Ovary (tissue), 9 donors: Measurements from ENCODE around the gene MBP. TPM values are rescaled to one million over a fixed set of nuclear protein-coding genes. Genes with fewer than 3 reads are reported as not detected.

Experiments
- DNase-seq, 5 donors: peaks; one replicate each; pipeline ENCODE4 v3.0.0-alpha.2; 2019 to 2020
- H3K27ac ChIP-seq, 2 donors: fragments of 200-600 bp; one replicate each; pipeline versions ENCODE4 v1.5.1 to v1.8.0; 2019 to 2022
- H3K27me3 ChIP-seq: fragments of 200-600 bp; one replicate; pipeline ENCODE4 v1.8.0; 2022
- H3K36me3 ChIP-seq: fragments of 200-600 bp; sonication (generic); one replicate; pipeline ENCODE4 v1.5.1; 2019
- H3K4me1 ChIP-seq: one replicate; pipeline ENCODE4 v1.8.1; 2013; ENCODE audit warnings: mild to moderate bottlenecking, moderate library complexity; ENCODE audit not compliant: insufficient read depth
- H3K4me3 ChIP-seq: fragments of 200-600 bp; sonication (generic); one replicate; pipeline ENCODE4 v1.5.1; 2017
- H3K9me3 ChIP-seq, 2 donors: fragments of 200-600 bp in 1 of 2; sonication (generic) in 1 of 2; one replicate each; pipeline versions ENCODE4 v1.5.1 to v1.8.1; 2013 to 2019; ENCODE audit warnings: mild to moderate bottlenecking in 1 of 2, moderate library complexity in 1 of 2
- EP300 ChIP-seq: sonication (generic); formaldehyde crosslinking; IDR thresholded peaks from one replicate; pipeline ENCODE4 v1.6.1; 2017; ENCODE audit warnings: antibody characterized with exemption
- POLR2A ChIP-seq: fragments of 450-650 bp; IDR thresholded peaks from one replicate; pipeline ENCODE4 v1.6.1; 2017; ENCODE audit warnings: antibody characterized with exemption, mild to moderate bottlenecking, moderate library complexity
- WGBS, 3 donors: extraction: QIAGEN DNeasy Blood & Tissue Kit in 1 of 3; methylation state at CpG; one replicate each; pipeline versions ENCODE4 v1.1.5 to v1.1.7; 2013 to 2017; 5-methylcytosine and 5-hydroxymethylcytosine counted together
- intact Hi-C, 4 donors: fragments of 100-400 bp; cut with DNase I; formaldehyde crosslinking; loops; one replicate each; pipeline versions ENCODE4 v1.11.0 to v1.15.1; 2022 to 2023
- polyA plus RNA-seq, 2 donors: library from polyadenylated mRNA; stranded (reverse); fragments of 200-250 nt in 1 of 2; fragments of 350-450 nt in 1 of 2; fragmentation: Illumina TruSeq in 1 of 2; extraction: RNeasy Lipid Tissue Mini Kit (QIAGEN cat#74804) in 1 of 2; gene quantifications; one replicate each; pipeline ENCODE4 v1.2.3, GENCODE V29; 2013 to 2014
- total RNA-seq, 7 donors: library from RNA; depleted of rRNA in 2 of 7; stranded (reverse); fragments of >200 nt in 2 of 7; fragmentation: NEBNext Ultra II Directional in 3 of 7; extraction: Animal tissue kit (Norgen Biotek cat#: 25700) in 3 of 7; gene quantifications; one replicate each; pipeline versions ENCODE4 v1.1.0 to v1.2.4, GENCODE V29; 2016 to 2023
- TF ChIP-seq, protein P1 (sequence below), 3 donors: fragments of 450-650 bp in 2 of 3; fragments of 200-600 bp in 1 of 3; IDR thresholded peaks; one replicate each; pipeline versions ENCODE4 v1.5.1 to v1.8.0; 2016 to 2022; ENCODE audit warnings: antibody characterized with exemption in 3 of 3, mild to moderate bottlenecking in 1 of 3
- donor health status: DM: no; HTN: no; CAD: no; lungs with moderate emphysema.
- donor health status: DM: no; HTN: no; CAD: no.
- donor health status: Bipolar disorder and iron deficiency.
- donor health status: DM: yes; HTN: yes; CAD: no.
- donor health status: DM: no; HTN: no; CAD: no.
- donor health status: DM: yes; HTN: yes; CAD: no.

MBP gene
- total and polyA plus RNA-seq, 9 donors: 7.1 to 38.2 (median 23.2) TPM

DNA sequence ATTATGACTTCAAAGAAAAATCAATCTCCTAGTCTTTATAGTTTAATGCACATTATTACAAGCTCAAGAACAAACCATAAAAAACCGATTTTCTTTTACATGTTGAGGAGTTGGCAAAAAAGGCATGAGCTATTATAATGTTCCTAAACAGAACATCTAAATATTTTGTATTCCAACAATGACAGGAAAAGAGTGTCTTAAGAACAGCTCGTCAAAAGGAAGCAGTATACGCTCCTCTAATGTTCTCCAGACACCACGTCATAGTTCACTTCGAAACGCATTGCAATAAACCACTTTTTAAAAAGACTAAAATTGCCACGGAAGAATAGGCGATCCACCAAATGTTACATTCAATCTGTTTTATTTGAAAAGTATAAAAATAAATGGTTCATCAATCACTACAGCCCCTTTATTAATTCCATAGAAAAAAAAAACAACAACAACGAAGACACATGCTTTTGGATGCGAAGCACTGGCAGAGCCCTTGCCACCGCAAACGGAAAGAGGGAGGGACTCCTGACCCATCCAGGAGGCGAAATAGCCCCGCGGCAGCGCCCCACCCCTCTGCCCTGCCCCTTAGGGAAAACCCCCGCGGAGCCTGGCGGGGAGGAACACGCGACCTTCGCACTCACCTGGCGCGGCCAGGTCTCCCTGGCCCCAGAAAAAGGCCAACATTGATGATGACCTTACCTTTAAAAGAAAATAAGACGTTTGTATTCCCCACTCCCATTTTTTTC is 45.8 kb downstream of the MBP start:
- Histone ChIP-seq H3K27me3 (no peaks in the 10 kb centered on the region), H3K4me1 (peaks cover 6% of the 10 kb centered on the region), H3K36me3 (no peaks in the 10 kb centered on the region), H3K27ac (peak overlapping the region; percentile 43 to 71), H3K4me3 (peak overlapping the region; percentile 29), H3K9me3 (no peaks in the 10 kb centered on the region)
- peak in 2 of 5 donors; percentile 61 to 66 for DNase-seq
- intact Hi-C loops: no loop called here
- WGBS, 3 donors: 10 to 16% (median 15%) methylated on average over 25 of the region's 25 CpGs
- TF ChIP-seq POLR2A (no peak), EP300 (no peak)
- TF ChIP-seq, protein P1, sequence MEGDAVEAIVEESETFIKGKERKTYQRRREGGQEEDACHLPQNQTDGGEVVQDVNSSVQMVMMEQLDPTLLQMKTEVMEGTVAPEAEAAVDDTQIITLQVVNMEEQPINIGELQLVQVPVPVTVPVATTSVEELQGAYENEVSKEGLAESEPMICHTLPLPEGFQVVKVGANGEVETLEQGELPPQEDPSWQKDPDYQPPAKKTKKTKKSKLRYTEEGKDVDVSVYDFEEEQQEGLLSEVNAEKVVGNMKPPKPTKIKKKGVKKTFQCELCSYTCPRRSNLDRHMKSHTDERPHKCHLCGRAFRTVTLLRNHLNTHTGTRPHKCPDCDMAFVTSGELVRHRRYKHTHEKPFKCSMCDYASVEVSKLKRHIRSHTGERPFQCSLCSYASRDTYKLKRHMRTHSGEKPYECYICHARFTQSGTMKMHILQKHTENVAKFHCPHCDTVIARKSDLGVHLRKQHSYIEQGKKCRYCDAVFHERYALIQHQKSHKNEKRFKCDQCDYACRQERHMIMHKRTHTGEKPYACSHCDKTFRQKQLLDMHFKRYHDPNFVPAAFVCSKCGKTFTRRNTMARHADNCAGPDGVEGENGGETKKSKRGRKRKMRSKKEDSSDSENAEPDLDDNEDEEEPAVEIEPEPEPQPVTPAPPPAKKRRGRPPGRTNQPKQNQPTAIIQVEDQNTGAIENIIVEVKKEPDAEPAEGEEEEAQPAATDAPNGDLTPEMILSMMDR (IDR thresholded peaks at IDR 0.05): no peak

DNA sequence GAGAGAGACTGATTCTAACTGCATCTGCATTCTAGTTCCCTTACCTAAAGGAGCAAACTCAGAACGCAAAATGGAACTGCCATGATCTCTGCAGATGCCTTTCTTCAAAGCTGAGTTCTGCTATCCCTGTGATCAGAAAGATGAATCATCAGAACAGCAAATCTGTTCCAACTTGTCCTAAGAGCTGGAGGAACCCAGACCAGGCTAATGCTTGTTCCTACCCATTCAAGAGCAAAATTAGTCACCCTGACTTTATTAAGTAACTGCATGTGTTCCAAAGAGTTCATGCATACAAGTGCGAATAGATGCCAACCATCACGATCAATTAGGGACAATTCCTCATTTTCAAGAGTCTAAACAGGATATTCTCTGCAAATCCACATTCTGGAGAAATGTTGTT is 46.5 kb downstream of the MBP start:
- Histone ChIP-seq H3K27me3 (no peaks in the 10 kb centered on the region), H3K4me1 (peaks cover 6% of the 10 kb centered on the region), H3K27ac (no peak overlapping the region), H3K9me3 (no peaks in the 10 kb centered on the region), H3K4me3 (no peak overlapping the region), H3K36me3 (no peaks in the 10 kb centered on the region)
- DNase-seq: no peak
- WGBS, 3 donors: 70 to 84% (median 79%) methylated on average over 3 of the region's 3 CpGs
- intact Hi-C loops: no loop called here
- TF ChIP-seq EP300 (no peak), POLR2A (no peak)
- TF ChIP-seq, protein P1 (IDR thresholded peaks at IDR 0.05): no peak

DNA sequence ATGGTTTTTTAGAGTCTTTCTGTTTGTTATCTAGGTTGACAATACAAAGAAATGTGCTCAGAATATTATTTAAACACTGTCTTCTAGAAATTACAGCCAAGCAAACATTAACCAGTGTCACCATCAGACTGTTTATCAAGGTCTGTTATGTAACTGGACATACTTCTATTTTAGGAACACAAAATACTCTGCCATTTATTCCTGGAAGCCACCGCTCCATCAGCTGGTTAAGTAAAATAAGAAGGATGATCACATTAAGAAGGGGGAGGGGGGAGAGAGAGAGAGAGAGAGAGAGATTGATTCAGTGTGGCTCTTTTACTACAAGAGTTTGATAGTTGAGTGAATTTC is 47.9 kb downstream of the MBP start:
- H3K27ac ChIP-seq: no peak overlapping the region
- H3K4me1 ChIP-seq: peaks cover 6% of the 10 kb centered on the region
- WGBS, 3 donors: 13 to 23% (median 13%) methylated on average over 1 of the region's 1 CpG

DNA sequence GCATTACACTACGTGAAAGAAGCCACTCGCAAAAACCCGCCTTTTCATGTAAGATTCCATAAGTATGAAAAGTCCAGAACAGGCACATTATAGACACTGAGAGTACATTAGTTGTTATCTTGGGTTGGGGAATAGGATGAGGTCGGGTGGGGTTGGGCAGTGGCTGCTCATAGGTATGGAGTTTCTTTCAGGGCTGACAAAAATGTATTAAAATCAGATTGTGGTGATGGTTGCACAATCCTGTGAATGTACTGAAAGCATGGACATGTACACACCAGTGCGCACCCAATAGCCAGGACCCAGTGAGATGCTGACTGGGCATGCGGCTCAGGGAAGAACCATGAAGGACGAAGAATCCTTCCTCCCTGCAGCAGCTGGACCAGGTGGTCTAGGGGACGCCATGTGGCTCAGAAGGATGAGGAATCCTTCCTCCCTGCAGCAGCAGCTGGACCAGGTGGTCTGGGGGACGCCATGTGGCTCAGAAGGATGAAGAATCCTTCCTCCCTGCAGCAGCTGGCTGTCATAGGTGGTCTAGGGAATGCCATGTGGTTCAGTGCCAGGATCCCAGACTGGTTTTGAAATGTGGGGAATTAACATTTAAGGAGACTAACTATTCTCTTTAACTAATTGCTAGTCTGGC is 50.1 kb downstream of the MBP start:
- H3K4me3 ChIP-seq: no peak overlapping the region
- WGBS, 3 donors: 90 to 98% (median 96%) methylated on average over 9 of the region's 9 CpGs
- no peaks in the 10 kb centered on the region for H3K27me3 ChIP-seq
- no peak overlapping the region for H3K27ac ChIP-seq
- TF ChIP-seq EP300 (no peak), POLR2A (no peak)
- TF ChIP-seq, protein P1 (IDR thresholded peaks at IDR 0.05): no peak
- no peaks in the 10 kb centered on the region for H3K36me3 ChIP-seq
- peaks cover 6% of the 10 kb centered on the region for H3K4me1 ChIP-seq
- no peak for DNase-seq
- H3K9me3 ChIP-seq: no peaks in the 10 kb centered on the region
- intact Hi-C loops: no loop called here

More for the DNA sequence above, 47.9 kb downstream of the MBP start:
- DNase-seq: no peak
- no peaks in the 10 kb centered on the region for H3K9me3 ChIP-seq
- no peak overlapping the region for H3K4me3 ChIP-seq
- H3K27me3 ChIP-seq: no peaks in the 10 kb centered on the region
- intact Hi-C loops: no loop called here
- TF ChIP-seq, protein P1 (IDR thresholded peaks at IDR 0.05): no peak
- no peak for TF ChIP-seq EP300
- TF ChIP-seq POLR2A: no peak
- no peaks in the 10 kb centered on the region for H3K36me3 ChIP-seq
